Fibroblast of the aortic adventitia (primary cell): Measurements from ENCODE around the gene IL1RAPL1. TPM values are rescaled to one million over a fixed set of nuclear protein-coding genes. Genes with fewer than 3 reads are reported as not detected.

Experiments
- DNase-seq: peaks from one replicate; pipeline ENCODE4 v3.0.0-alpha.2; 2010; ENCODE audit warnings: low read depth
- H3K4me3 ChIP-seq: 2 replicates; pipeline ENCODE4 v1.5.1; 2011; ENCODE audit warnings: low read depth, mild to moderate bottlenecking, control low read depth, low read length, moderate library complexity
- total RNA-seq: library from RNA; depleted of rRNA; stranded (reverse); fragments of >200 nt; gene quantifications from 2 replicates; pipeline ENCODE4 v1.2.3, GENCODE V29; 2012; ENCODE audit warnings: low replicate concordance
- TF ChIP-seq, protein P1 (sequence below): IDR thresholded peaks from 2 replicates; pipeline ENCODE4 v1.5.1; 2011; ENCODE audit warnings: mild to moderate bottlenecking, low read length, control low read depth, inconsistent platforms; ENCODE audit not compliant: insufficient read depth

Gene IL1RAPL1
- total RNA-seq, 1 donor = 7.1 TPM

DNA sequence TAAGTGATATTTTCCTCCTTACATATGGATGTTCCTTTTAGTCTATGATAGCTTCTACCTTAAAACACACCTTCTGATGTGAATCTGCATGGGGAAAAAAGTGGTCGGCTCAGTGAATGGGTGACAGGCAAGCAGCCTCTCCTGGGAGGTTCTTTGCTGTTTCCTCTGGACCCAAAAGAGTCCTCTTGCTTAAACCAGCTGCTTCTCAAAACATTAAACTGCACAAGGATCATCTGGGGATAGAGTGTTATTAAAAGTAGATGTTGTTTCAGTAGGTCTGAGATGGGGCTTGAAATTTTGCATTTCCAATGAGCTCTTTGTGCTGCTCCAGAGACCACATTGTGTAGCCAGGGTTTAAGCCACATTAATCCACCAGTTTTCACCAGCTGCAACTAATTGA is 452.9 kb downstream of the IL1RAPL1 start:
- DNase-seq = no peak
- no peak overlapping the region for H3K4me3 ChIP-seq
- TF ChIP-seq, protein P1, sequence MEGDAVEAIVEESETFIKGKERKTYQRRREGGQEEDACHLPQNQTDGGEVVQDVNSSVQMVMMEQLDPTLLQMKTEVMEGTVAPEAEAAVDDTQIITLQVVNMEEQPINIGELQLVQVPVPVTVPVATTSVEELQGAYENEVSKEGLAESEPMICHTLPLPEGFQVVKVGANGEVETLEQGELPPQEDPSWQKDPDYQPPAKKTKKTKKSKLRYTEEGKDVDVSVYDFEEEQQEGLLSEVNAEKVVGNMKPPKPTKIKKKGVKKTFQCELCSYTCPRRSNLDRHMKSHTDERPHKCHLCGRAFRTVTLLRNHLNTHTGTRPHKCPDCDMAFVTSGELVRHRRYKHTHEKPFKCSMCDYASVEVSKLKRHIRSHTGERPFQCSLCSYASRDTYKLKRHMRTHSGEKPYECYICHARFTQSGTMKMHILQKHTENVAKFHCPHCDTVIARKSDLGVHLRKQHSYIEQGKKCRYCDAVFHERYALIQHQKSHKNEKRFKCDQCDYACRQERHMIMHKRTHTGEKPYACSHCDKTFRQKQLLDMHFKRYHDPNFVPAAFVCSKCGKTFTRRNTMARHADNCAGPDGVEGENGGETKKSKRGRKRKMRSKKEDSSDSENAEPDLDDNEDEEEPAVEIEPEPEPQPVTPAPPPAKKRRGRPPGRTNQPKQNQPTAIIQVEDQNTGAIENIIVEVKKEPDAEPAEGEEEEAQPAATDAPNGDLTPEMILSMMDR = no peak

DNA sequence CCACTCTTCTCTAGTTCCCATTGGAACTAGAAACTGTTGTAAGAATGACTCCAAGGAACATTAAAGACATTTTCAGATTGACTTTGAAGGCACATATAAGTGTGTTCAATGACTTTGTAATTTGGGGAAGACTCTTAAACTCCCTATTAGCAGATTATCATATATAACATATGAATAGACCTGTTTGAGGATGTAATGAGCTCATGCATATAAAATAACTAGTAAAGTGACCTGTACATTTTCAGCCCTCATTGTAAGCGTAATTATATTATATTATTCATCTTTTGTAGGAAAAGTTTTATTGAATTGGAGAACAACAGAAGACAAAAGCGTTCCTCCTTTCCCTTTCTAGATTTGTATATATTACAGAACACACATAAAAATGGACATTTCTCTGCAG is 455.1 kb downstream of the IL1RAPL1 start:
- no peak for DNase-seq
- TF ChIP-seq, protein P1 = no peak
- no peak overlapping the region for H3K4me3 ChIP-seq

DNA sequence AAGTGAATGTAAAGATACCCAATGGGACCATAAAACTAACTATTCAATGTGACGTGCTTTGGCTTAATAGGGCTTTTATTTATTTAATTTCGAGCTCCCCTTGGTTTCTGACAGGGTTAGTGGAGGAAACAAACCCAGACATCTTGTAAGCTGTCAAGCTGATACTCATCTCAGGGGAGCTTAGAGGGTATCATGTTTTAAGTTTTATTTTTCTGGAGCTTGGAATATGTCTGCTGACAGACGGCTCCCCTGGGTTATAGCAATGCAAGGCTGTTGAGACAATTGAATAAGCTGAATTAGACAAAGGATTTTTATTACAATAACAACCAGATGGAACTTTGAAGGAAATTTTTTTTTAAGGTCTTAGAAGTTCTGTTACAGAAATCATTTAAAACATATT is 456.5 kb downstream of the IL1RAPL1 start:
- DNase-seq = no peak
- no peak overlapping the region for H3K4me3 ChIP-seq
- TF ChIP-seq, protein P1 = no peak

DNA sequence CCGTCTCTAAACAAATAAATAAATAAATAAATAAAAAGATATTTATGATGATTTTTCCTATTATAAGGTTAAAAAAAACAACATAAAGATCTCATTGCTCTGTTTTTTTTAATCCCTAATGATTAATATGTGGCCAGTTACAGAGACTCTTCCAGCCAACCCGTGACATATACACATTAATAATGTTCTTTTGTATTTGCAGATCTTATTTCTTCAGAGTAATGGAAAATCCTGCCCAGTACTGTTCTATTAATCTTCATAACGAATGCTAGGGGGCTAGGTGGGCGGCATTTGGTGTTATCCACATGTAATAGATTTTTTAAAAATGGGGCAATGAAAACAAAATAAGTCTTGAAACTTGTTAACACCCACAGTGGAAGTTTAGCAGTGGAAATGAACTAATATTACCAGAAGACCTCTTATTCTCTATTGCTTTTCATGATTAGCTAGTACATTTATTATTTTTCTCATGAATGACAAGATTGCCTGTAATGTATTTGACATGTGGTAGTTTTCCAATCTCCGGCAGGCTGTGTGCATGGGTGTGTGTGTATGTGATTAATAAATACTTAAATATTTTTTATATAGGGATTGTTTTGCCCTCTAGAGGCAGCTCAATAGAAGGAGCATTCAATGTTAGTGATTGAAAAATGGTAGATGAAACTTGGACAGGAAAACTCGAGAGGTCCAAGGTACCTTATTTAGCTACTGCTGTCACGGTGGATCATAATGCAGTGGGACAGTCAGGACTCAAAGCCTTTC is 457.4 kb downstream of the IL1RAPL1 start:
- DNase-seq = peak; percentile 40
- TF ChIP-seq, protein P1 = peak; percentile 39
- H3K4me3 ChIP-seq = no peak overlapping the region

DNA sequence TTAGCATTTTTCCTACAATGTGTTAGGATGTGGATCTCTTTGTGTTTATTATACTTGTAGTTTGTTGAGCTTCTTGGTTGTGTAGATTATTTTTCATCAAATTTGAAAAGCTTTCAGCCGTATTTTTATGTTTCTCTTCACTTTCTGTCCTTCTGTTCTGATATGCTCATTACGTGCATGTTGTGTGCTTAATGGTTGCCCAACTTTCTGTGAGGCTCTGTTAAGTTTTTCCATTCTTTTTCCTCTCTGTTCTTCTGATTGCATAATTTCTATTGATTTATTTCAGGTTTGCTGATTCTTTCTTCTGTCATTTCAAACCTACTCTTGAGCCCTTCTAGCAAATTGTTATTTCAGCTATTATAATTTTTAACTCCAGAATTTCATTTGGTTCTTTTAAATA is 478.2 kb downstream of the IL1RAPL1 start:
- TF ChIP-seq, protein P1 = no peak
- no peak overlapping the region for H3K4me3 ChIP-seq
- no peak for DNase-seq

DNA sequence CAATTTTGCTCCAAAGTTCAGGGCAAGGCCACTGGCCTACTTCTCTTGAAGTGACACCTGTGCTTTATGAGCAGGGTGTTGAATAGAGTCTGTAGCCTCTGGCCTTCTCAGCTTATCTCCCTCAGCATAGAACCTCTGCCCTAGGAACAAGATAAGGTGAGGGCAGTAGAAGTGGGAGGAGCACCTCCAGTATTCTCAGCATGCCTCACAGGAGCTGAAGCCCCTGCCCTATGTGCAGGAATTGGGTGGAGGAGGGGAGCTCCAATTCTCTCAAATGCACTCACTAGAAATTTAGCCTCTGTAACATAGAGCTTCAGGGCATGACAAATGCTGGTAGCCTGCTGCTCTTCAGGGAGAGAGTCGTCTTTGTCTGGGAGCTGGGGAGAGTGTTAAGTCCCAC is 479.3 kb downstream of the IL1RAPL1 start:
- TF ChIP-seq, protein P1 = no peak
- DNase-seq = no peak

DNA sequence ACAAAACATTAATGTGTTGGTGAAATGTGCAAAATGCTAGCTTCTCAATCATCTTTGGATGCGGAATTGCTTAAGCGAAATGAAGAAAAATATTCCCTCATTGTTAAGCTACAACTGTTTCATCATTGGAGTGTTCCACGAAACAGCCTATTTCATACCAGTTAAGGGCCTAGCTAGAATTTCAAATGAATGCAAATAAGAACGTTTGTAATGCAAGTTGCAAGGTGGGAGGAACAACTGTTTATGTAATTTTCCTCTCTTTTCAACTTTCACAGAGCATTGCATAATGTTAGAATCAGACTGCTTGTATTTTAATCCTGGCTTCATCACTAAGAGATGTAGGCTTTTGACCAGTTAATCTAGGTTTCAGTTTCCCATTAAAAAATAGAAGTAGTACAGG is 480.1 kb downstream of the IL1RAPL1 start:
- no peak for DNase-seq
- TF ChIP-seq, protein P1 = no peak
- no peak overlapping the region for H3K4me3 ChIP-seq

More for the DNA sequence above, 479.3 kb downstream of the IL1RAPL1 start:
- H3K4me3 ChIP-seq = no peak overlapping the region
